Measurements from ENCODE around the gene CETN3. TPM values are rescaled to one million over a fixed set of nuclear protein-coding genes. Genes with fewer than 3 reads are reported as not detected.
A peak's percentile ranks its signal among the peaks of the same experiment; 100 is the strongest.

Gene CETN3
- total and polyA plus RNA-seq, 2 of the 8 experiments (the other 6 are each of a cell fraction or from before 2014, with no cell fraction given): 4.8 to 43.8 TPM

GRCh38 chr5:90395005-90395404, 14.6 kb downstream of the CETN3 start:
- Histone ChIP-seq H3K4ac (replicated peaks; ENCODE audit: insufficient read length, low read depth, low read length) (no peak overlapping the region), H3K18ac (ENCODE audit: extremely low read depth, low read length) (no peak overlapping the region), H3K9ac (replicated peaks in 1 of 4; ENCODE audit: extremely low read depth in 1 of 4, low read depth in 3 of 4, low read length in 3 of 4) (no peak overlapping the region), H2BK120ac (replicated peaks; ENCODE audit: low read depth, low read length) (no peak overlapping the region), H2BK5ac (ENCODE audit: low read depth, low read length) (no peak overlapping the region), H3K79me1 (ENCODE audit: low read depth, low read length) (no peaks in the 10 kb centered on the region), H3K27ac (ENCODE audit: low read depth, low read length) (no peak overlapping the region), H2AK5ac (ENCODE audit: low read depth, low read length) (no peak overlapping the region), H4K5ac (ENCODE audit: insufficient read length, low read depth, low read length) (no peak overlapping the region), H2BK15ac (ENCODE audit: low read length) (no peak overlapping the region), H4K8ac (ENCODE audit: extremely low read depth, insufficient read depth, low read length) (no peak overlapping the region), H3K23ac (ENCODE audit: insufficient read length) (no peak overlapping the region), H3K36me3 (ENCODE audit: control insufficient read depth in 2 of 4, insufficient read depth in 4 of 4, low read length in 3 of 4) (peaks cover 0 to 31% (median 4%) of the 10 kb centered on the region in 4 experiments; a peak in 4 of 8 replicates), H3K23me2 (ENCODE audit: low read depth, low read length) (no peaks in the 10 kb centered on the region), H3K14ac (ENCODE audit: insufficient read length) (no peak overlapping the region), H2BK12ac (ENCODE audit: low read depth, low read length) (no peak overlapping the region), H3K9me3 (ENCODE audit: insufficient read depth in 2 of 2, low read depth in 1 of 2, low read length in 1 of 2) (no peaks in the 10 kb centered on the region), H2AFZ (ENCODE audit: low read length) (no peak overlapping the region), H3K4me3 (ENCODE audit: extremely low read depth in 1 of 4, insufficient read depth in 2 of 4, low read depth in 3 of 4, low read length in 4 of 4) (no peak overlapping the region), H4K20me1 (replicated peaks in 1 of 2; ENCODE audit: control insufficient read depth in 1 of 2, insufficient read depth in 2 of 2, low read length in 2 of 2) (no peaks in the 10 kb centered on the region), H3K56ac (replicated peaks; ENCODE audit: insufficient read length, low read depth, low read length) (no peak overlapping the region), H3K4me1 (replicated peaks in 1 of 4; ENCODE audit: control insufficient read depth in 3 of 4, insufficient read depth in 4 of 4, low read length in 3 of 4) (no peaks in the 10 kb centered on the region), H3K27me3 (replicated peaks in 1 of 4; ENCODE audit: control insufficient read depth in 3 of 4, extremely low read depth in 1 of 4, insufficient read depth in 3 of 4, low read length in 3 of 4) (no peaks in the 10 kb centered on the region), H2BK20ac (ENCODE audit: low read length) (no peak overlapping the region), H4K91ac (replicated peaks; ENCODE audit: insufficient read length, low read length) (no peak overlapping the region), H3K79me2 (ENCODE audit: control insufficient read depth in 1 of 2, insufficient read depth in 2 of 2, low read length in 2 of 2) (no peaks in the 10 kb centered on the region), H3K4me2 (ENCODE audit: insufficient read depth in 1 of 2, low read depth in 2 of 2, low read length in 2 of 2) (no peak overlapping the region)
- FAIRE-seq: no peak
- 90% methylated on average over 2 of the region's 2 CpGs; no CpG with 5 or more reads in 1 of the 2 experiments for WGBS, 2 experiments (ENCODE audit: extremely low coverage in 1 of 2, insufficient coverage in 1 of 2, insufficient read length in 1 of 2, insufficient replicate concordance in 2 of 2, low coverage in 1 of 2, low lambda C conversion rate in 2 of 2, missing lambda C conversion rate in 1 of 2)
- CTCF ChIA-PET (ENCODE audit: partially characterized antibody): interaction anchor here (2.2 kb wide), 1 partner anchor 38 kb away, joined by 8 read pairs; no protein-coding TSS in a partner anchor
- TF ChIP-seq CEBPB (IDR thresholded peaks at IDR 0.05; ENCODE audit: low read depth, low read length) (peak; percentile 75; the same call in 1 of the 2 replicates), POU5F1 (IDR thresholded peaks at IDR 0.05; ENCODE audit: low read depth, low read length) (no peak)
- DNase-seq (ENCODE audit: low read depth in 1 of 2, low spot score in 2 of 2): no peak
- POLR2A ChIA-PET (ENCODE audit: partially characterized antibody): interaction anchor here (1.0 kb wide), 1 partner anchor 15 kb away, joined by 4 read pairs; the partner anchor contains the start of gene CETN3

Data from H1 (cell line).